CD4-positive, alpha-beta T cell treated with Interleukin-12 subunit alpha and Interleukin-12 subunit beta, for 1 hour (primary cell): ENCODE data around the gene TMEM185A.
"Not testable (repeated sequence)": the region's sequence is repeated elsewhere in the genome, so short reads cannot be mapped to it uniquely, and the experiment has no call there.

ENCODE experiments used
- DNase-seq: peaks from one replicate; pipeline ENCODE4 v3.0.0-alpha.2; 2020

TMEM185A gene

DNA sequence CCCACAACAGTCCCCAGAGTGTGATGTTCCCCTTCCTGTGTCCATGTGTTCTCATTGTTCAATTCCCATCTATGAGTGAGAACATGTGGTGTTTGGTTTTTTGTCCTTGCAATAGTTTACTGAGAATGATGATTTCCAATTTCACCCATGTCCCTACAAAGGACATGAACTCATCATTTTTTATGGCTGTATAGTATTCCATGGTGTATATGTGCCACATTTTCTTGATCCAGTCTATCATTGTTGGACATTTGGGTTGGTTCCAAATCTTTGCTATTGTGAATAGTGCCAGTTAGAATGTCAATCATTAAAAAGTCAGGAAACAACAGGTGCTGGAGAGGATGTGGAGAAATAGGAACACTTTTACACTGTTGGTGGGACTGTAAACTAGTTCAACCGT lies 11.9 kb downstream of the TMEM185A start:
- not testable (repeated sequence) for DNase-seq

DNA sequence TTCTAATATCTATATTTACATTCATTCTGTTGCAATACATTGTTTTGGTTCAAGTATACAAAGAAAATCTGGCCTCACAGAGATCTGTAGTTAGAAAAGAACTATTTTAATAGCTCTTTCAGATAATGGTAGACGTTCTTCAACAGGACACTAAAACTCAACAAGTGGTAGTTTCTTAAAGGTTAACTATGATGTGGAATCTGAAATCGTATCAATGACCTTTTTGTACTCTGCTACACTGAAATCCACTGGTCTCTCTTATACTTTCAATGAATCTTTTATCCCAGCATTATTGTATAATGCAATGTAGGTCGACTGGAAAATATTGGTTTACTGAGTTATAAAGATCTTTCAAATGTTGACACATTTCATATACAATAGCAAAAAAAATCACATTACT lies 12.7 kb downstream of the TMEM185A start:
- DNase-seq: no peak

DNA sequence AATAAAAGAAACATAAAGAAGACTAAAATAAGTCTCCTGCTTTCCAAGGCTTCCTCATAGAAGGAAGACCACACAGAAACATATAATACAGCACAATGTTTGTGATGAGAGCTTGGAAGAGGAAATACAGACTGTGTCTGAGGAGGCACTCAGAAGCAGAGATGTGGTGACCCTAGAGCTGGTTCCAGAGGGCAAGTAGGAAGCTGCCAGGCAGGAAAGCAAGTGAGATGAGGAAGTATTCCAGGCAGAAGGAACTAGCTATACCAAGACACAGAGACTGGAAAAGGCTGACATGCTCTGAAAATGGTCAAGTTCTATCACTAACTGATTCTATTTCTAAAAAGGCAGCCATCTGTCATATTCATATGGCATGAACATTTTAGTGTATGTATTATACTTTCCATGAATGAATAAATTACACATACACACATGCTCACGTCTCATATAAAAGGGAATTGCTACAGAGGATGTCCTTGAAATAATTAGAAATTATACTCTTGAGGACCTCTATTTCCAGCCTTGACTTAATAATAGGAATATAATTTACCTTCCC lies 19.9 kb downstream of the TMEM185A start:
- no peak for DNase-seq

DNA sequence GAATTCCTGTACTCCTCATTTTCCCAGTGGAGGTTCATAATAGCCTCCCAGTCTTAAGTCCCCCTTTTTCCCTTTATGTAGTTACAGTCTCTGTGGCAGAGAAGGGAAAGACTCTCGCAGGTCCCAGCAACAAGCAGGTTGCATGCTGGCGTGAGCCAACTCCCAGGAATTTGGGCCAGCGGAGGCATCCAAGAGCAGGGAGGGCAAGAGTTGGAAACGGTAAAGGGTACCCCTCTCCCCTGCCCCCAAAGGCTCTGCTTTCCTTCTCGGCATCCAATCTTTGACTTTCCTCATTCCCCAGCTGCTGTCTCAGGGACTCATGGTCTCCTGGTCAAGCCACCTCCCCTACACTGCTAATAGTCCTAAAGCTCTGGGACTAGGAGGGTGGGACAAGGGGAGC lies 21.1 kb downstream of the TMEM185A start:
- no peak for DNase-seq

DNA sequence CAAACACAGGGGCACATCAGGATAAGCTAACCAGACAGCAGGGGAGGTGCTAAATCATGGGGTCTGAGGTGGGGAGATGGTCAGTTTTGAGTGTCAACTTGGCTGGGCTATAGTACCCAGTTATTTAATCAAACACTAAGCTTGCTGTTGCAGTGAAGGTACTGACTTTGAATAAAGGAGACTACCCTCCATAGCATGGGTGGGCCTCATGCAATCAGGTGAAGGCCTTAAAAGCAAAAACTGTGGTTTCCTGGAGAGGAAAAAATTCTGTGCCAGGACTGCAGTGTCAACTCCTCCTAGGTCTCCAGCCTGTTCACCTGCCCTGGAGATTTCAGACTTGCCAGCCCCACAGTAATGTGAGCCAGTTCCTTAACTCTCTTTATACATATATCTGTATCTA lies 23.9 kb downstream of the TMEM185A start:
- DNase-seq: no peak

DNA sequence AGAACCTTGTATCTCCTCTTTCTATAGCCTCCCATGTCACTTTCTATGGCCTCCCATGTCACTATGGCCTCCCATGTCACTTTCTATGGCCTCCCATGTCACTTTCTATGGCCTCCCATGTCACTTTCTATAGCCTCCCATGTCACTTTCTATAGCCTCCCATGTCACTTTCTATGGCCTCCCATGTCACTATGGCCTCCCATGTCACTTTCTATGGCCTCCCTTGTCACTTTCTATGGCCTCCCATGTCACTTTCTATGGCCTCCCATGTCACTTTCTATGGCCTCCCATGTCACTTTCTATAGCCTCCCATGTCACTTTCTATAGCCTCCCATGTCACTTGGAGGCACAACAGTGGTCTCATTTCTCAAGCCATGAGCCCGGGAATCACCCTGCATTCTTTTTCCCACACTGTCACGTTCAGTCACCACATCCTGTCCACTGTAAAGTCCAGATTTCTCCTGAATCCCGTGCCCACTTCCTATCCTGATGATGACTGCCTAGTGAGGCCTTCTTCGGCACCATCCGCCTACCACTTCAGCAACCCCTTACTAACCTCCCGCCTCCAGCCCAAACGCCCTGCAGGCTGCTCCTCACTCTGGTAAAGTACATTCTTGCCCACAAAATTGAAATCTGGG lies 26.2 kb downstream of the TMEM185A start:
- not testable (repeated sequence) for DNase-seq

DNA sequence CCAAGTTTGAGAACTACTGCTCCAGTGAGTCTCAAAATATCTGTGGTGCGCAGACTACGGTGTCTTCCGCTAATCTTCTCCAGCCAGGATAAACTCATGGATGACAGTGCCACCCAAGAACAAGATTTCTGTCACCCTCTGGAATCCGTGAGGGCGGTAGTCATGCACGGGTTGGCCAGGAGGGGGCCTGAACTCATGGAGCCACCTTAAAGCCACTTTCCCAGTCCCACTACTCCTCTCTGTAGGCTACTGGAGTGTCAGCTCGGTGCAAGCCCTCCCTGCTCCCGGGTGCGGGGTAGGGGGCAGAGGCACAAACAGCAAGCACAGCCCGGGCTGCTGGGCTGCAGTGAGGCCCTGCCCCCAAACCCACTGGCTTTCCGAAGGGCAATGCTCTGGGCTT lies 33.0 kb downstream of the TMEM185A start:
- not testable (repeated sequence) for DNase-seq

DNA sequence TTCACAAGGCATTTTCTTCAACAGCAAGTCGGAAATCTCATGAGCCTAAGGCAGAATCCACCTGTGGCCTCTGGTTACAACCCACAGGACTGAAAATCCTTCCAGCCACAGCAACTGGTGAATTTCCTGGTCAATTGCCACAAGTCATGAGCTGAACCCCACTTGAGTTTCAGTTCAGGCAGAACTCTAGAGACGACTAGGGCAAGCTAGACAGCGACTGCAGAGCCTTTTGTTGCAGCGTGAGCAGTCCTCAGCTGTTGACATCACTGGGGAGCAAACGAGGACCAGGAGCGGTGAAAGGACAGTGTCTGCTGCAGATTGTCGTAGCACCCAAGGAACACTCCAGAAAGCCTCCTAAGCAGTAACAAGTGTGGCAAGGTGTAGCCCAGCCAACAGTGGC lies 35.6 kb downstream of the TMEM185A start:
- DNase-seq: not testable (repeated sequence)

DNA sequence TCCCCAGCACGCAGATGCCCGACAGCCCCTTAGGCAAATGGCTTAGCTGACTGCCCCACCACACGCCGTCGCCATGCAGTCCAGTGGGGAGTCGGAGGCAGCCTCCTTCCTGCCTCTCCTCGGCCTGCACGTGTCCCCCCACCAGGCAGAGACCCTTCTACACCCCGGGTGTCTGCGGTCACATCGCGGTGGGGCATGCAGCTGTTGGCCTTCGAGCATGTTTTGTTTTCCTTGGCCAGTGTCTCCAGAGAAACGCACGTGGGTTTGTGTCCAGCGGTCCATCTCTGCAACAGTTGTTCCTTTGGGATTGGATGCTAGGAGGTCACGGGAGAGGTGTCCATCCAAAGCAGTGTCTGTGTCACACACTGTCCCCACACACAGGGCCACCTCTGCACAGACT lies 36.4 kb downstream of the TMEM185A start, which contains the start of gene HSFX2:
Gene HSFX2 (minus strand): TSS at position 101 of the 400 bp plus-strand sequence. CDS start 614 bp downstream, outside the sequence.
- DNase-seq: not testable (repeated sequence)

DNA sequence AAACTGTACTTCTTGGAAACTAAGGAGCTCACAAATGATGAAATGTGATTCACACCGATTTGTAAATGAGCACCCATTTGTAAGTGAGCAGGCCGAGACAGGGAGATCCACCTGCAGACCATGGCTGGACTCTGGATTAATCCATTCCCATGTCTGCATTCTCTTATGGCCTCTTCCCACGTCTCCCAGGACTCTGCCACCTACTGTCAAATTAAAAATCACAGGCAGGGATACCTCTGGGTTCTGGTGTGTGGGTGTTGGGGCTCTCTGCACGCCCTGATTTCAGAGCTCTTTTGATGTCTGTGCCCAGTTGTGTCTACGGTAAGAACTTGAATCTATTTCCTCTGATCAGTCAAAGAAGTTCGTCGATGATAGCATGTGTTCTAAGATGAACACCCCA lies 40.6 kb downstream of the TMEM185A start:
- not testable (repeated sequence) for DNase-seq

DNA sequence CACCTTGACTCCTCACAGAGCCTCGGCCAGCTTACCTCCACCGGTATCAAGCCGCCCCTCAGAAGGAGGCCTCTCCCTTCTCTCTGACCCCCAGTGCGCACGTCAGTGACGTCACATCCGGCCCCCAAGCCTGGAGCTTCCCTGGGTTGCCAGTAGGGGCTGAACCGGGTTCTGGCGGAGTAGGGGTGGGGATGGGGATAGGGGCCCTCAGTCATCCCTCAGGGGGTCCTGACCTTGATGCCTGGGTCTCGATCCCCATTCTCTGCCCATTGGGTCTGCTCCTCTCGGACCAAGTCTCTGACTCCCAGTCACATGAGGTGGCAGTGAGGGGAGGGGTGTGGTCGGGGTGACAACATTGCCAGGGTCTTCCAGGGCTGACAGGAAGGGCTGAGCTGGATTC lies 44.2 kb downstream of the TMEM185A start, which contains the start of gene MAGEA9B:
Gene MAGEA9B (minus strand): TSS at position 101 of the 400 bp plus-strand sequence. CDS start 4,280 bp downstream, outside the sequence.
- not testable (repeated sequence) for DNase-seq

DNA sequence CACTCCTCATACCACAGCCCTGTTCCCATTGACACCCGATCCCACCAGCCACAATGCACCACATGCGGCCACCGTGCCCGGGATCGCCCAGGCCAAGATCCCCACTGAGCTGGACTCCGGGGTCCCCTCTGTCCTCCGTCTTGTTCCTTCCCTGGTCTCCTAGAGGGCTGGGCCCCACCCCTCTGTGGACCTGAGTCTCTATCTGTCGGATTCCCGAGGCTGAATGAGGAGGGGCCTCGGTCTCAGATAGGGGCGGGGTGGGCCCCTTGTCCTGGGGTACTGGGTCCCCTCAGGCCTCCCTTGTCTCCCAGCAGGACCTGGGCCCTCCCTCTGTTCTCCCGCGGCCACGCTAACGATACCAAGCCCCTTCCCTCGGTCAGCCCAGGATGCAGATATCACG lies 46.0 kb downstream of the TMEM185A start:
- not testable (repeated sequence) for DNase-seq

DNA sequence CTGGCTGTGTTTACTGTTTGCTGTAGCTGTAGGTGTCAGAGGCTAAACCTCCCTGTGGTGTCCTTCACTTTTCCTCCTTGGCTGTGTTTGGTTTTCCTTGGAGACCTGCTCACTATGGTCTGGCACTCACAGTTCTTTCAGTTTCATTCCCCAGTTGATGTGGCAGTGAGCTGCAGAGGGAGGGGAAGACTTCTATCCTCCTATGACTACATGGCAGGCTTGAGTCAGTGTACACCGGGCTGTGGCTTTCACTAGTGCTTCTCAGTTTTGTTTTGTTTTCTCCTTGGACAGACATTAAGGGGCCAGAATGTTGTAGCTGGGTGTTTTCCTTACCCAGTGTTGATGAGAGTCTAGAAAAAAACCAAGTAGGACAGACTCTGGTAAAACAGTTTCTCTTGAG lies 58.1 kb downstream of the TMEM185A start:
- DNase-seq: not testable (repeated sequence)

DNA sequence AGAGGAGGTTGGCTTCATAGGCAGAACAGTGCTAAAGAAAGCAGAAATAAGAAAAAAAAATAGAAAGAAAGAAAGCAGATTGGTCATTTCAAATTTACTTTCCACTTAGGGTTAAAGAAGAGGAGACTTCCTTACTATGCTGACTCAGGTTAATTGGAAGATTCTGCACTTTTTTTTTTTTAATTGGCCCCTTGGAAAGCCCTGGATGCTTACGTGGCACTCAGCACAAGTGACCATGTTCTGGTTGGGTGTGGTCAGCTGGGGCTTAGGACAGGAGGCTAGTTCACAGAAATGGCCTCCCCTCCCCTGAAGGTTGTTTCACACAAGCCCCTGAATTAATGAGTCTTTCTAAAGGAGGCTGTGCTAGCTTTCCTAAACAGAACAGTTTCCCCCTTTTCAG lies 58.8 kb downstream of the TMEM185A start:
- DNase-seq: no peak

DNA sequence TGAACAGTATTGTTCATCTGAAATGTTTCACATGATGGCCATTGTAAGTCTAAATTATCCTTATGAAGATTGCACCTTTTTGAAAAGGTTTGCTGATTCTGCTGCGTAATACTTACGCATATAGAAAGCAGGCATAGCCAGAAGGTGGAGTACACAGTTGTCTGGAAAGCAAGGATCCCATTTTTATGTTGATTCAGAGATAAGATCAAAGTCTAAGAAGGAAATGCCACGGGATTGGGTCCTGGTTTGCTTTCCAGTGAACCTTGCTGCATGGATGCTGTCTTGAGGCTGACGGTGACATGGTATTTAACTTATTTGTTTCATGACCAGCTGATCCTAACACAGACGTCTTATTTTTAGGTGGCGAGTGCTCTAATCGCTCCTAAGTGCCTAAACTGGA lies 59.8 kb downstream of the TMEM185A start:
- no peak for DNase-seq

DNA sequence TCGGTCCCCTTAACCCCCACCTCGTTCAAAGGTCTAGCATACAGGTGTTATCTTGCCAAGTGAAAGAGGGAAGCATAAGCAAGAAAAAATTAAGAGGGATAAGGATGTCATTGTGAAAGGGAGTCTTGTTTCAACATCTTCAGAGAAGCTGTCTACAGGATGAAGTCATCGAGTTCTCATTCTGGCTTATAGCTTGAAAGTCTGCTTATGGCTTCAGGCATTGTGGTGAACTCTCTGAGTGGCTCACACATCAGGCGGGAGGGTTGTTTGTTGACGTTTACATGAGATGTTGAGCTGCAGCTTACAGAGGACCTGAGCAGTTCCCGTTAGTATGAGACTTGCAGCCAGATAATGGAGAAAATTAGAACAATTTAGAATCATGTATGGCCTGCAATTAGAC lies 60.9 kb downstream of the TMEM185A start:
- DNase-seq: no peak

DNA sequence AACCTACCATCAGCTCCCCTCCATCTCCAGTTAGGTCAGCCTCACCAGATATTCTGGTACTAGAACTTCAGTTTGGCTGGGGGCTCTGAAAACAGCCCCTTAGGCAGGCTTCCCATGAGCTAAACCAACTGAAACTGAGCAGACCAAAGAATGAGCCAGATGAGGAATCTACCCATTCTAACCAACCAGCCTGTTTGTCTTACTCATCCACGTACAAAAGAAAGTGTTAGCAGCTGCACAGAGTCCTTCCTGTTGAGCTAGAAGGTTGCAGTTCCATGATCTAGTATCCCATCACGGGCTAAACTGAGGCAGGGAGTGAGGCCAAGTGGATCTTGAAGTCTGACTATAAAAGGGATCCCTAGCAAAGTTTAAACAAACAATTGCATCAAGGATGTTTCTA lies 61.8 kb downstream of the TMEM185A start:
- DNase-seq: no peak

DNA sequence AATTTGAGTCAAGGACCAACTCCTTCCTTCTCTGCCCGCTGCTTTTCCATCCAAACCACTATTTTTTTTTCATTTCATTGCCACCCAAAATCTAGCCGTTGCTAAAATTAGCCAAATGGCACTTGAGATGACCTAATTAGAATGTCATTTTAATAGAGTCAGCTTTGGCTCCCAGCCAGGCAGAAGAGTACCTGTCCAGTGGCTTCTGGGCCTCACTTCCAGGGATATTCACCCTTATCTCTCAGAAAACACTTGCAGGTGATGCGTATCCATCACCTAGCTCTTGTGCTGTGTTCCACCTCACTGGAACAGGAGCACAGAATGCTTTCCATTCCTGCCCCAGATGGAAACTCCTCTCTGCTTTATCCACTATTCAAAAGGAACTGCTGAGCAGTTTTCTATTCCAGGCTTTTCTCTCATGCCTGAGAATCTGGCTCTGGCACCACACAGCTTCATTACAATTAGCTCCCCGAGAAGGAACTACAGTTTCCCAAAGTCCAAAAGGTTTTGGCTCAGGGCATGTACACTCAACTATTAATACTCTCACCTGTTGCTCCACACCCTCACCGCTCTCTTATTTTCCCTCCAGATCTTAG lies 62.8 kb downstream of the TMEM185A start:
- no peak for DNase-seq

DNA sequence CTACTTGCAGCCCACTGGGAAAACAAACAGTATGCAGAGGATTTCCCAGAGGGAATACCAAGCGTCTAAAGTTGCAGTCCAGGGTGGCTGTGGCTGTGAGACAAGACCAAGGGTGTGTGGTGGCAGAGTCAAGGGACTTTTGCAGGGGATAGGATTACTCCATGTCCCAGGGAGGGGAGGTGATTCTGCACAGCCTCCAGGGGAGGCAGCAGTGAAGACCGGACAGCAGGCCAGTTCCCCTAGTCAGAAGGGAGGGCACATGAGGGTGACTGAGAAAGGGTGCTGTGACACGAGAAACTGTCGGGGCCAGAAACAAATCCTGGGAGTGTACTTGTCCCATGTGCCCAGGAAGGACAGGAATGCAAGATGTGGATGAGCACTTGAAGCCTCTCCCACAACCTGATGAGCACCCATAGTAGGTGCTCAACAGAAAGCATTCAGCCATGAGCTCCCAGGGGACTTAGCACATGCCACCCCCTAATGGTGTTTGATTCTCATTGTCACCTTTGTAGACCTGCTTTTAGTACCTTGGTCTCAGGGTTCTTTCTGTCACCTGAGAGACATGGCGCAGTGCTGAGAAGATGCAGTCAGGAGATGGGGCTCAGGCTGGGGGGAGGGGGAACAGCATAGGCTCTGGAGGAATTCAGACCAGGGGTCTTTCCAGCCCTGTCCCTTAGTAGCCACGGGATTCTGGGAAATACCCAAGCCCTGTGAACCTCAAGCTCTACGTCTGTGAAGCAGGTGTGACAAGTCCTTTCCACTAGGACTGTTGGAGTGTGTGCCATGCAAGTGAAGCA lies 63.8 kb downstream of the TMEM185A start:
- no peak for DNase-seq

DNA sequence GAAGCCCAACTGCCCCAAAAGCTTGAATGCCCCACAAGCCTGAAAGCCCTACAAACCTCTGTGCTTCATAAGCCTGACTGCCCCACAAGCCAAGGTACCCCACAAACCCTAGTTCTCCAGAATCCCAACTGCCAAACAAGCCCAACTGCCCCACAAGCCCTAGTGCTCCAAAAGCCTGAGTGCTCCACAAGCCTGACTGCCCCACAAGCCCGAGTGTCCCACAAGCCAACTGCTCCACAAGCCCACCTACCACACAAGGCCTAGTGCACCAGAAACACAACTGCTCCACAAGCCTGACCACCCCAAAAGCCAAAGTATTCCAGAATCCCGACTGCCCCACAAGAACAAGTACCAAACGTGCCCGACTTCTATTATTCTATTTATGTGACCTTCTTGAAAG lies 68.2 kb downstream of the TMEM185A start:
- DNase-seq: no peak

DNA sequence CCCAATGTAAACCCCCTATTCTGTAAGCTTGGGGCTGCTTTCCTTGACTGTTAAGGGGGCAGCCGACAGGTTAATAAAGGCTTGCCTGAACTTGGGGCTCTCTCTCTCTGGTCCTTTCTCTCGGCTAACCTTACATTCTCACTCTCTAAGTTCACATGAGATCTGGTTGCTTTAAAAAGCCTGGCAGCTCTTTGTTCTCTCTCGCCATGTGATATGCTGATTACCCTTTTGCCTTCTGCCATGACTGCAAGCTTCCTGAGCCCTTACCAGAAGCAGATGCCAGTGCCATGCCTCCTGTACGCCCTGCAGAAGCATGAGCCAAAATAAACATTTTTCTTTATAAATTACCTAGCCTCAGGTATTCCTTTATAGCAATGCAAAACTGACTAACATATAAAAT lies 76.3 kb downstream of the TMEM185A start:
- not testable (repeated sequence) for DNase-seq

DNA sequence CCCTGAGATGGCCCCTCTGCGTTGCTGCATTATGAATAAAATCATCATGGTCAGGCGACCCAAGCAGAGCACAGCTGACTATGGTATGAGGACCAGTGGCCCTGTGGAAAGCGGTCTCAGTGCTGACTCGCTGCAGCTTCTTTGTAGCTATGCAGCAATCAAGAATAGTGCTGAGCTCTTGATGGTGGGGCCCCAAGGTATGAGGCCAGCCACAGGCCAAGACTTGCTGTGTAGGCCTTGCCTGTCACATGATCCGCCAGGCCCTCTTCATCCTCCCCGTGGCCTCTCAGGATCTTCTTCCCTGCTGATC lies 79.7 kb downstream of the TMEM185A start:
- not testable (repeated sequence) for DNase-seq

DNA sequence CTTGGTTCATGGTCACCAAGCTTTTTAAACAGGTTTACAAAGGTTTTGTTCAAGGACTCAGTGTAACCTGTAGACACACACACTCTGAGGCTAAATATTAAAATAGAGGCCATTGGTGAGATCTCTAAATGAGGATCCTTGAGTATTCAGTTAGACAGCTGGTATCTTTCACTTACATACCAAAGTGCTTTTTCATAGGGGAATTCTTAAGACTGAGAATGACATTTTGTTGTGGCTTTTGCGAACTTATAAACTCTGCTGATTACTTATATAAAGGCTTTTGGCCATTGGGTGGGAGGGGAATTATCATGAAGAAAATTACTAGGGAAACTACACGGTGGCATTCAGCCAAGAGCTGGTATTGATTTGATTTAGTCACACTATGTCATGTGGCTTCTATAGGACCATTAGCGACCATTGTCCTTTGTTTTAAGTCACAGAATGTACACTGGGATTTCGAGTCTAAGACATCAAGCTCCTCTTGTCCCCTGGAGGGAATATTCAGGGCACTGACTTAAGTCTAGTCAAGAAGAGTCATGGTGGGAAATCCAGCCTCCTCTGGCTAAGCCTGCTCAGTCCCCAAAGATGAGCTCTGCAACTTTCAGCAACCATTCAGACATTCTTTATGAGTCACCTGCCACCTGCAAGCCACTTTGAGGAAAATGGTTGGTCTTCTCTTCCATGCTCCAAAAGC lies 80.2 kb downstream of the TMEM185A start:
- not testable (repeated sequence) for DNase-seq
